DND-41 (cell line): Measurements from ENCODE around the gene LYPD1.

ENCODE experiments used
- ATAC-seq: fragments of 200-7000 bp; cut with Tn5 transposase; 3 replicates; pipeline ENCODE4 v1.9.1; 2021; ENCODE audit warnings: low read depth; ENCODE audit not compliant: insufficient read depth
- DNase-seq: peaks from one replicate; pipeline ENCODE4 v3.0.0-alpha.2; 2020
- H2AFZ ChIP-seq: 2 replicates; pipeline ENCODE4 v1.6.0; 2012; ENCODE audit warnings: low read depth, low read length
- H3K27ac ChIP-seq: 2 replicates; pipeline ENCODE4 v1.5.1; 2012; ENCODE audit warnings: low read length, inconsistent platforms
- H3K27me3 ChIP-seq: fragments of 200-600 bp; sonication (generic); 2 replicates; pipeline ENCODE4 v1.6.0; 2012; ENCODE audit warnings: low read length, mild to moderate bottlenecking, inconsistent platforms; ENCODE audit not compliant: insufficient read depth, poor library complexity
- H3K36me3 ChIP-seq: 2 replicates; pipeline ENCODE4 v1.5.1; 2012; ENCODE audit warnings: low read length, inconsistent platforms; ENCODE audit not compliant: insufficient read depth
- H3K4me1 ChIP-seq: 2 replicates; pipeline ENCODE4 v1.5.1; 2012; ENCODE audit warnings: mild to moderate bottlenecking, low read length; ENCODE audit not compliant: insufficient read depth
- H3K4me2 ChIP-seq: 2 replicates; pipeline ENCODE4 v1.6.0; 2012; ENCODE audit warnings: mild to moderate bottlenecking, moderate library complexity, low read length, inconsistent platforms; ENCODE audit not compliant: insufficient read depth
- H3K4me3 ChIP-seq, 2 experiments: fragments of 200-600 bp in 1 of 2; shearing (Covaris generic) in 1 of 2; 2 replicates each; pipeline ENCODE4 v1.5.1; 2012 to 2016; ENCODE audit warnings: inconsistent platforms in 2 of 2, low read length in 2 of 2, mild to moderate bottlenecking in 2 of 2, low read depth in 1 of 2, moderate library complexity in 1 of 2
- H3K79me2 ChIP-seq: 2 replicates; pipeline ENCODE4 v1.6.0; 2012; ENCODE audit warnings: low read length, inconsistent platforms; ENCODE audit not compliant: insufficient read depth
- H3K9ac ChIP-seq: 2 replicates; pipeline ENCODE4 v1.6.0; 2012; ENCODE audit warnings: low read depth, mild to moderate bottlenecking, inconsistent platforms, low read length, moderate library complexity
- H3K9me3 ChIP-seq: 2 replicates; pipeline ENCODE4 v1.5.1; 2012; ENCODE audit warnings: low read length, moderate library complexity, mild to moderate bottlenecking, inconsistent platforms; ENCODE audit not compliant: insufficient read depth, severe bottlenecking
- H4K20me1 ChIP-seq: 2 replicates; pipeline ENCODE4 v1.6.0; 2012; ENCODE audit warnings: low read length; ENCODE audit not compliant: insufficient read depth
- EZH2 ChIP-seq: IDR thresholded peaks from 3 replicates; pipeline ENCODE4 v1.6.1; 2012; ENCODE audit warnings: borderline replicate concordance, low read depth, mild to moderate bottlenecking, moderate library complexity, low read length, inconsistent platforms; ENCODE audit not compliant: severe bottlenecking
- TF ChIP-seq, protein P1 (sequence below): IDR thresholded peaks from 2 replicates; pipeline ENCODE4 v1.5.1; 2012; ENCODE audit warnings: borderline replicate concordance, low read length, moderate library complexity, mild to moderate bottlenecking; ENCODE audit not compliant: poor library complexity, severe bottlenecking; ENCODE audit errors: extremely low read depth

LYPD1 gene

DNA sequence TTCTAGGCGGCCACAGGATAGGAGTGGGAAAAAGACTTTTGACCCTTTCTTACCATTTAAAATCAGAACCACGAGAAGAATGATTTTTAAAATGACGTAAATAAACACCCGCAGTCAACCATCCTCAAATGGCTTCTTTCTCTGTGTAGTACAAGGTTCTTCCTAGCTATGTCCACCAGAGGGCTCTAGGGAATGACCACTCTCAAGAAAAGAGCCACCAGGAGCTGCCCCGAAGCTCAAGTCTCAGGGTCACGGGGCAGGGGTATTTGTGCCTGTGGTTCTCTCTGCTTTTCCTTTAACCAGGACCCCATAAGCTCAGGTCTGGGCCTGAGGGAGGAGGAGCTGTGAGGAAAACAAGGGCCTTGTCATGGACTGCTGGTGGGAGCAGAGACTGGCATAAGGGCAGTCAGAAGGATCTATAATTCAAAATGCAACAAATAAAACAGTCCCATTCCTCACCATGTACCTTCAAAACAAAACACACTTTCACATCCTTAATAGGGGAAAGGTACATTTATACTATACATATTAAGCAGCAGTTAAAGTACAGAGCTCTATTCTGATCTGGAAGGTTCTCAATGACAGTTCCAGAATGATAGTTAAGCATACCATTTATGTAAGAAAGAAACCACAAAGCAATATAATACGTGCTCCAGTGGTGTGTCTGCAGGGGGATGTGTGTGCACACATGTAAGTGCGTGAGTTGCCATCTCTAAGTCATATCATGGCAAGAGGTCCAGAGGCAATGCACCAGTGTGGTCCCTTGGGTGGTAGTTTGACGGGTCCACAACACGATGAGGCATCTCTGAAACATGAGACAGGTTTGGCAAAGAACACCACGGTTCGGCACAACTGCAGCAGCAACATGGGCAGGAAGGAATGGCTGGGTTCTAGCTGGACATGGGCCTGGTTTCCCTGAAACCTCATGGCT is 18.6 kb downstream of the LYPD1 start:
- no peak for DNase-seq
- Histone ChIP-seq H3K4me3 (no peak overlapping the region), H4K20me1 (no peaks in the 10 kb centered on the region), H3K9ac (no peak overlapping the region), H2AFZ (no peak overlapping the region), H3K36me3 (no peaks in the 10 kb centered on the region), H3K27ac (no peak overlapping the region), H3K79me2 (no peaks in the 10 kb centered on the region), H3K4me2 (no peak overlapping the region), H3K4me1 (no peaks in the 10 kb centered on the region), H3K9me3 (no peaks in the 10 kb centered on the region), H3K27me3 (no peaks in the 10 kb centered on the region)
- ATAC-seq, result no peak
- no peak for TF ChIP-seq EZH2
- TF ChIP-seq, protein P1, sequence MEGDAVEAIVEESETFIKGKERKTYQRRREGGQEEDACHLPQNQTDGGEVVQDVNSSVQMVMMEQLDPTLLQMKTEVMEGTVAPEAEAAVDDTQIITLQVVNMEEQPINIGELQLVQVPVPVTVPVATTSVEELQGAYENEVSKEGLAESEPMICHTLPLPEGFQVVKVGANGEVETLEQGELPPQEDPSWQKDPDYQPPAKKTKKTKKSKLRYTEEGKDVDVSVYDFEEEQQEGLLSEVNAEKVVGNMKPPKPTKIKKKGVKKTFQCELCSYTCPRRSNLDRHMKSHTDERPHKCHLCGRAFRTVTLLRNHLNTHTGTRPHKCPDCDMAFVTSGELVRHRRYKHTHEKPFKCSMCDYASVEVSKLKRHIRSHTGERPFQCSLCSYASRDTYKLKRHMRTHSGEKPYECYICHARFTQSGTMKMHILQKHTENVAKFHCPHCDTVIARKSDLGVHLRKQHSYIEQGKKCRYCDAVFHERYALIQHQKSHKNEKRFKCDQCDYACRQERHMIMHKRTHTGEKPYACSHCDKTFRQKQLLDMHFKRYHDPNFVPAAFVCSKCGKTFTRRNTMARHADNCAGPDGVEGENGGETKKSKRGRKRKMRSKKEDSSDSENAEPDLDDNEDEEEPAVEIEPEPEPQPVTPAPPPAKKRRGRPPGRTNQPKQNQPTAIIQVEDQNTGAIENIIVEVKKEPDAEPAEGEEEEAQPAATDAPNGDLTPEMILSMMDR, result no peak

DNA sequence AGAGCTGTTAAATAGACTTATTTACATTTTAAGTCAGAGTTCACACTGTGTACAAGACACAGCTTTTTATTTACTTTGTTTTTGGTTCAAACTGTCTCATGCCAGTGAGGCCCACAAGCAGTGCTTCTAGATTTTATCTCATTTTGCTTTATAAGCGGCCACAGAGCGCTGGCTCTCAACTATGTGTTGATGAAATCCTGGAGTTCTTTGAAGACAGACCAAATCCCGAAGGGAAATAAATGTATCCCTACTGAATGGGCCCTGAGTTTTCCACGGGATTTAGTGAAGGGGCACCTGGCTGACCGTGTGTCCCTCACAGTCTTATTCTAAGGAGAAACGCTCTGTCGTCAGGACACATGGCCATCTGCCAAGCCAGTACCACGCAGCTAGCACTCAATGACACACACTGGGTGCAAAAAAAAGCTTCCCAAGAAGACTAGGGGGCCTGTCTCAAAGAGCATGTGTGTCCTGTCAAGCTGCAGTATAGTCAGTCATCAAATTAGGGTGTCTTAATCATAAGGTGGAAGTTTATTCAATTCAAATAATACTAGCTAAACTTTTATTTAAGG is 23.4 kb downstream of the LYPD1 start:
- Histone ChIP-seq H3K4me1 (no peaks in the 10 kb centered on the region), H3K9ac (no peak overlapping the region), H3K27ac (no peak overlapping the region), H4K20me1 (no peaks in the 10 kb centered on the region), H3K9me3 (no peaks in the 10 kb centered on the region), H2AFZ (no peak overlapping the region), H3K27me3 (no peaks in the 10 kb centered on the region), H3K4me3 (no peak overlapping the region), H3K79me2 (no peaks in the 10 kb centered on the region), H3K36me3 (no peaks in the 10 kb centered on the region), H3K4me2 (no peak overlapping the region)
- TF ChIP-seq, protein P1, result no peak
- no peak for TF ChIP-seq EZH2
- DNase-seq, result no peak
- no peak for ATAC-seq

DNA sequence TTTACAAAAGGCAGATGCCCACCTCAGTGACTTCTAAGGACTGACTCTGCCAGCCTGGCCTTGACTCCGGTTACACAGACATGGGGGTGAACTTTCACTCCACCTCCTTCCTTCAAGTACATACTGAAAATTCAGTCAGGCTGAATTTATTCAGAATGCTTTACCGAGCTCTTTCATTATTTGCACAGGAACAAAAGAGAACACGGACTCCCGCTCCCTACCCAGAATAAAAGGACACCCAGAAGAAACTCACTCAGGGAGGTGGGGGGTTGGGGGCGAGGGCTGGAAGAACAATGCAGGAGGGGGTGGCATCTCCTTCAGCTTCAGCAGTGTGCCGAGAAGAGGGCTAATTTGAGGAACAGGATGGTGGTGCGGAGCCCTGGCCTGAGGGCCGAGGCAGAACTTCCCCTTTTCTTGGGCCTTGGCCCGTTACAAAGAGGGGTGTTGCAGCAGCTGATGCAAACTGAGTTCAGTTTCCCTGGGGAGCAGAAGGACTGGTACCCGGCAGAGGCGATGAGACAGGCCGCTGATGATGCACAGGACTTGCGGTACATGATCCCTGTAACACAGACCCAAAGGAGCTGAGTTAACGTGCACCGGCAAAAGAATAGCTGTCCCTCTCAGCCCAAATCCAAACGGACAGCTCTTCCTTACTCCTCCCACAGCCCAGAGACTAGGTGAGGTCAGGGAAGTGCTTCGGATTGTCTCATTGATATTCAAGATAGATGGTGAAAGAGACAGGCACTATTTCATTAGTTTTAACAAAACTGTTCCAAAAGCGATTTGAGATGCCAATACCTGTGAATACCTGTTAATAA is 24.1 kb downstream of the LYPD1 start:
- TF ChIP-seq, protein P1, result no peak
- TF ChIP-seq EZH2, result no peak
- Histone ChIP-seq H3K4me1 (no peaks in the 10 kb centered on the region), H2AFZ (no peak overlapping the region), H3K9me3 (no peaks in the 10 kb centered on the region), H3K4me3 (no peak overlapping the region), H3K9ac (no peak overlapping the region), H3K4me2 (no peak overlapping the region), H3K27ac (no peak overlapping the region), H3K36me3 (no peaks in the 10 kb centered on the region), H4K20me1 (no peaks in the 10 kb centered on the region), H3K79me2 (no peaks in the 10 kb centered on the region), H3K27me3 (no peaks in the 10 kb centered on the region)
- DNase-seq, result no peak
- ATAC-seq, result no peak
